GM23338 (cell line): ENCODE results near the gene SEC22A.

Experiments
- CREB1 ChIP-seq: fragments of 250-450 bp; sonication (Bioruptor Pico); IDR thresholded peaks from 2 replicates; pipeline ENCODE4 v1.5.0; 2020; ENCODE audit warnings: low read depth, mild to moderate bottlenecking, moderate library complexity
- ETS1 ChIP-seq: IDR thresholded peaks from 2 replicates; pipeline ENCODE4 v1.6.1; 2016; ENCODE audit warnings: antibody characterized with exemption
- EZH2 ChIP-seq: fragments of 200-600 bp; sonication (generic); IDR thresholded peaks from one replicate; pipeline ENCODE4 v1.8.0; 2017; ENCODE audit warnings: antibody characterized with exemption, mild to moderate bottlenecking, low read depth; ENCODE audit not compliant: unreplicated experiment
- EZH2phosphoT487 ChIP-seq: fragments of 200-600 bp; sonication (generic); IDR thresholded peaks from one replicate; pipeline ENCODE4 v1.8.1; 2018; ENCODE audit warnings: antibody characterized with exemption; ENCODE audit not compliant: unreplicated experiment
- JUNB ChIP-seq: IDR thresholded peaks from one replicate; pipeline ENCODE4 v1.6.1; 2016; ENCODE audit warnings: antibody characterized with exemption; ENCODE audit not compliant: unreplicated experiment
- NANOG ChIP-seq: IDR thresholded peaks from 2 replicates; pipeline ENCODE4 v1.6.1; 2016; ENCODE audit warnings: antibody characterized with exemption, borderline replicate concordance
- POLR2AphosphoS5 ChIP-seq: IDR thresholded peaks from 2 replicates; pipeline ENCODE4 v1.6.1; 2016; ENCODE audit warnings: antibody characterized with exemption, low read depth
- STAT1 ChIP-seq: IDR thresholded peaks from one replicate; pipeline ENCODE4 v1.6.1; 2016; ENCODE audit warnings: antibody characterized with exemption; ENCODE audit not compliant: unreplicated experiment
- ZNF331 ChIP-seq: fragments of 250-450 bp; sonication (Bioruptor Pico); IDR thresholded peaks from 2 replicates; pipeline ENCODE4 v1.5.0; 2020; ENCODE audit warnings: low read depth, mild to moderate bottlenecking, moderate library complexity
- TF ChIP-seq, protein P1 (sequence below), 2 experiments: fragments of 200-600 bp in 1 of 2; sonication (generic) in 1 of 2; conservative IDR thresholded peaks; 2 replicates each; pipeline versions ENCODE4 v1.5.1 to v1.6.1; 2016 to 2017; ENCODE audit warnings: antibody characterized with exemption in 2 of 2, low read depth in 2 of 2, mild to moderate bottlenecking in 2 of 2, moderate library complexity in 1 of 2
- TF ChIP-seq, protein P2 (sequence below): IDR thresholded peaks from one replicate; pipeline ENCODE4 v1.6.1; 2018; ENCODE audit warnings: antibody characterized with exemption; ENCODE audit not compliant: unreplicated experiment

DNA sequence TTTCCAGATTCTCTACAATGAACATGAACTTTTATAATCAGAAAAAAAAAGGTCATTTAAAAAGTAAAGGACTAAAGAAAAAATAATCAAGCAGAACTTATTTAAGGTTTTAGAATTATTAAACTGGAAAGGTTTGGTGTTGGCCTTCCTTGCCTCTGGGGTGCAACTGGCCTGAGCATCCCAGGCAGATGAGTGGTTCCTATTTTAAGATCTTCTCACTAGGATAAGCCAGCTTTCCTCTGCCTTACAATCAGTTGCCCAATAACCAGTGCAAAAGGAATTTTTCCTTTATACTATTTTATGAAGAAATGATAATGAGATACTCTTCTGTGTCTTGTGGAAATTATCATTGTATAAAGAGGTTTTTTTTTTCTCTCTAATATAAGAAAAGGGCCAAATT lies 56.6 kb downstream of the SEC22A start:
- TF ChIP-seq, protein P1, sequence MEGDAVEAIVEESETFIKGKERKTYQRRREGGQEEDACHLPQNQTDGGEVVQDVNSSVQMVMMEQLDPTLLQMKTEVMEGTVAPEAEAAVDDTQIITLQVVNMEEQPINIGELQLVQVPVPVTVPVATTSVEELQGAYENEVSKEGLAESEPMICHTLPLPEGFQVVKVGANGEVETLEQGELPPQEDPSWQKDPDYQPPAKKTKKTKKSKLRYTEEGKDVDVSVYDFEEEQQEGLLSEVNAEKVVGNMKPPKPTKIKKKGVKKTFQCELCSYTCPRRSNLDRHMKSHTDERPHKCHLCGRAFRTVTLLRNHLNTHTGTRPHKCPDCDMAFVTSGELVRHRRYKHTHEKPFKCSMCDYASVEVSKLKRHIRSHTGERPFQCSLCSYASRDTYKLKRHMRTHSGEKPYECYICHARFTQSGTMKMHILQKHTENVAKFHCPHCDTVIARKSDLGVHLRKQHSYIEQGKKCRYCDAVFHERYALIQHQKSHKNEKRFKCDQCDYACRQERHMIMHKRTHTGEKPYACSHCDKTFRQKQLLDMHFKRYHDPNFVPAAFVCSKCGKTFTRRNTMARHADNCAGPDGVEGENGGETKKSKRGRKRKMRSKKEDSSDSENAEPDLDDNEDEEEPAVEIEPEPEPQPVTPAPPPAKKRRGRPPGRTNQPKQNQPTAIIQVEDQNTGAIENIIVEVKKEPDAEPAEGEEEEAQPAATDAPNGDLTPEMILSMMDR (conservative IDR thresholded peaks at IDR 0.05; ENCODE audit: low read depth in 2 of 2) = no peak
- no peak for TF ChIP-seq EZH2
- TF ChIP-seq EZH2phosphoT487 = no peak
- no peak for TF ChIP-seq ZNF331 (CRISPR knock-in tag)
- TF ChIP-seq, protein P2, sequence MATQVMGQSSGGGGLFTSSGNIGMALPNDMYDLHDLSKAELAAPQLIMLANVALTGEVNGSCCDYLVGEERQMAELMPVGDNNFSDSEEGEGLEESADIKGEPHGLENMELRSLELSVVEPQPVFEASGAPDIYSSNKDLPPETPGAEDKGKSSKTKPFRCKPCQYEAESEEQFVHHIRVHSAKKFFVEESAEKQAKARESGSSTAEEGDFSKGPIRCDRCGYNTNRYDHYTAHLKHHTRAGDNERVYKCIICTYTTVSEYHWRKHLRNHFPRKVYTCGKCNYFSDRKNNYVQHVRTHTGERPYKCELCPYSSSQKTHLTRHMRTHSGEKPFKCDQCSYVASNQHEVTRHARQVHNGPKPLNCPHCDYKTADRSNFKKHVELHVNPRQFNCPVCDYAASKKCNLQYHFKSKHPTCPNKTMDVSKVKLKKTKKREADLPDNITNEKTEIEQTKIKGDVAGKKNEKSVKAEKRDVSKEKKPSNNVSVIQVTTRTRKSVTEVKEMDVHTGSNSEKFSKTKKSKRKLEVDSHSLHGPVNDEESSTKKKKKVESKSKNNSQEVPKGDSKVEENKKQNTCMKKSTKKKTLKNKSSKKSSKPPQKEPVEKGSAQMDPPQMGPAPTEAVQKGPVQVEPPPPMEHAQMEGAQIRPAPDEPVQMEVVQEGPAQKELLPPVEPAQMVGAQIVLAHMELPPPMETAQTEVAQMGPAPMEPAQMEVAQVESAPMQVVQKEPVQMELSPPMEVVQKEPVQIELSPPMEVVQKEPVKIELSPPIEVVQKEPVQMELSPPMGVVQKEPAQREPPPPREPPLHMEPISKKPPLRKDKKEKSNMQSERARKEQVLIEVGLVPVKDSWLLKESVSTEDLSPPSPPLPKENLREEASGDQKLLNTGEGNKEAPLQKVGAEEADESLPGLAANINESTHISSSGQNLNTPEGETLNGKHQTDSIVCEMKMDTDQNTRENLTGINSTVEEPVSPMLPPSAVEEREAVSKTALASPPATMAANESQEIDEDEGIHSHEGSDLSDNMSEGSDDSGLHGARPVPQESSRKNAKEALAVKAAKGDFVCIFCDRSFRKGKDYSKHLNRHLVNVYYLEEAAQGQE = no peak
- TF ChIP-seq JUNB = no peak
- TF ChIP-seq ETS1 = no peak
- TF ChIP-seq POLR2AphosphoS5 = no peak
- no peak for TF ChIP-seq STAT1
- TF ChIP-seq NANOG = no peak
- no peak for TF ChIP-seq CREB1
